Caco-2 (cell line): ENCODE results near the gene CITED2. TPM values are rescaled to one million over a fixed set of nuclear protein-coding genes. Genes with fewer than 3 reads are reported as not detected.

Experiments used
- BruUV-seq: library from RNA; stranded (reverse); fragments of 400-500 nt; replicated peaks from 2 replicates; lab custom pipeline; 2021; lab: Mats Ljungman, UMichigan
- CTCF ChIA-PET: fragments of 300-600 bp; sonication (Branson Sonifier 250); formaldehyde crosslinking; loops from one replicate; lab custom pipeline; 2022; ENCODE audit warnings: antibody characterized with exemption; lab: Charles Lee
- POLR2A ChIA-PET: fragments of 300-600 bp; sonication (Branson Sonifier 250); formaldehyde crosslinking; loops from one replicate; lab custom pipeline; 2022; ENCODE audit warnings: antibody characterized with exemption; lab: Charles Lee
- DNase-seq, 2 experiments: peaks; one replicate each; pipeline versions ENCODE4 v3.0.0 to v3.0.0-alpha.2; 2020 to 2022
- H3K27me3 ChIP-seq: replicated peaks from 2 replicates; pipeline ENCODE4 v1.6.0; 2011; ENCODE audit warnings: low read length; ENCODE audit not compliant: control insufficient read depth, insufficient read depth
- H3K36me3 ChIP-seq: 2 replicates; pipeline ENCODE4 v1.5.1; 2011; ENCODE audit warnings: low read length; ENCODE audit not compliant: control insufficient read depth, insufficient read depth
- H3K4me1 ChIP-seq: fragments of 250-450 bp; sonication (Bioruptor Pico); 2 replicates; pipeline ENCODE4 v1.5.1; 2020; ENCODE audit warnings: mild to moderate bottlenecking
- H3K4me3 ChIP-seq: 2 replicates; pipeline ENCODE4 v1.5.1; 2011; ENCODE audit warnings: low read depth, mild to moderate bottlenecking, control low read depth, low read length
- H3K9me3 ChIP-seq: fragments of 250-450 bp; sonication (Bioruptor Pico); 2 replicates; pipeline ENCODE4 v1.5.1; 2020; ENCODE audit warnings: mild to moderate bottlenecking, moderate library complexity
- H3K27ac Mint-ChIP-seq: one replicate; pipeline ENCODE4 v1.8.0; 2022; ENCODE audit warnings: mixed read lengths; ENCODE audit not compliant: unreplicated experiment
- H3K27me3 Mint-ChIP-seq: one replicate; pipeline ENCODE4 v1.8.0; 2022; ENCODE audit warnings: mixed read lengths; ENCODE audit not compliant: insufficient read depth, unreplicated experiment
- H3K36me3 Mint-ChIP-seq: one replicate; pipeline ENCODE4 v1.8.0; 2022; ENCODE audit warnings: mild to moderate bottlenecking, mixed read lengths; ENCODE audit not compliant: insufficient read depth, unreplicated experiment
- H3K4me1 Mint-ChIP-seq: one replicate; pipeline ENCODE4 v1.8.0; 2022; ENCODE audit warnings: low read depth, mixed read lengths; ENCODE audit not compliant: unreplicated experiment
- H3K4me3 Mint-ChIP-seq: one replicate; pipeline ENCODE4 v1.8.0; 2022; ENCODE audit warnings: mild to moderate bottlenecking, moderate library complexity, mixed read lengths; ENCODE audit not compliant: unreplicated experiment
- H3K9me3 Mint-ChIP-seq: one replicate; pipeline ENCODE4 v1.8.0; 2022; ENCODE audit warnings: mixed read lengths; ENCODE audit not compliant: unreplicated experiment
- CTCF ChIP-seq, 2 experiments: fragments of 200-600 bp in 1 of 2; IDR thresholded peaks; 1 replicate in 1 of 2; 2 replicates in 1 of 2; pipeline versions ENCODE4 v1.5.1 to v1.8.0; 2011 to 2022; ENCODE audit warnings: antibody characterized with exemption in 1 of 2, control low read depth in 1 of 2, inconsistent platforms in 1 of 2, low read depth in 1 of 2, low read length in 1 of 2, mild to moderate bottlenecking in 1 of 2, moderate library complexity in 1 of 2; ENCODE audit not compliant: insufficient read depth in 1 of 2, severe bottlenecking in 1 of 2, unreplicated experiment in 1 of 2
- intact Hi-C: fragments of 100-400 bp; cut with micrococcal nuclease; formaldehyde crosslinking; loops from one replicate; pipeline ENCODE4 v1.10.0; 2022; ENCODE audit not compliant: unreplicated experiment
- total RNA-seq: library from RNA; stranded (reverse); gene quantifications from 2 replicates; pipeline ENCODE4 v1.2.3, GENCODE V29; 2022

Gene CITED2
- total RNA-seq, 1 experiment from 2014 or later, result 78.0 TPM

DNA sequence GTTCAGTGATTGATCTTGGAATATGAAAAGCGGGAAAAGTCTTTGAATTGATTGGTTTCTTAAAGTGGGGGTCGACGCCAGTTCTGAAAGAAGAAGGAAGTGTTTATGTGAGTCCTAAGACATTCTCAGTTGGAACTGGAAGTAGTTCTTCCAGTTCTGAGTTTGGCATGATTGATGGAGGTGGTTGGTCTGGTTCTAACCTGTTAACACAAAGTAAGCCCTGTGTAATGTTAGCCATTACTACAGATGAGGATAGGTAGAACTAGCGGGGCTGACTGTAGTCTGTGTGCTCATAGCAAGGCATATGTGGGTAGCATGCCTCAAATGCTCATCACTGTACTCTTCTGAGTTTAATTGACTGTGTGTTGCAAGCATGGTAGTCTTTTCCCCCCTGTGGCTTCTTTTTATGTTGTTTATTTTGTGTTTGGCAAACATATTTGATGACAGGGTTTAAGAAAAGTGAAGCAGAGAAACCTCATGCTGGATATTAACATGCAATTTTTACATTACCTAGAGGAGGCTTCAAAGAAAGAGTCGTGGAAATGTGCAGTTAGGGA lies 24.9 kb downstream of the CITED2 start:
- intact Hi-C loops, result loop anchor here (5.0 kb wide), 1 partner anchor 97 kb away; no protein-coding TSS in a partner anchor
- no TSS peak for BruUV-seq
- POLR2A ChIA-PET, result no interaction called here
- Histone ChIP-seq H3K27me3 (no peaks in the 10 kb centered on the region), H3K4me3 (no peak overlapping the region), H3K9me3 (no peaks in the 10 kb centered on the region), H3K4me1 (no peaks in the 10 kb centered on the region), H3K36me3 (no peaks in the 10 kb centered on the region)
- H3K27me3 Mint-ChIP-seq, result no peaks in the 10 kb centered on the region
- TF ChIP-seq CTCF (IDR thresholded peaks at IDR 0.05; ENCODE audit: insufficient read depth in 1 of 2, low read depth in 1 of 2, low read length in 1 of 2, severe bottlenecking in 1 of 2, unreplicated experiment in 1 of 2), result no peak
- CTCF ChIA-PET, result no interaction called here
- H3K9me3 Mint-ChIP-seq, result no peaks in the 10 kb centered on the region
- H3K4me3 Mint-ChIP-seq, result no peak overlapping the region
- no peaks in the 10 kb centered on the region for H3K36me3 Mint-ChIP-seq
- peak overlapping the region; percentile 30 for H3K27ac Mint-ChIP-seq
- H3K4me1 Mint-ChIP-seq, result peaks cover 11% of the 10 kb centered on the region
- DNase-seq, result no peak

GRCh38 chr6:139346392-139346791 lies 28.1 kb downstream of the CITED2 start:
- Histone ChIP-seq H3K36me3 (no peaks in the 10 kb centered on the region), H3K27me3 (no peaks in the 10 kb centered on the region), H3K9me3 (no peaks in the 10 kb centered on the region), H3K4me3 (no peak overlapping the region), H3K4me1 (no peaks in the 10 kb centered on the region)
- Mint-ChIP-seq H3K27ac (no peak overlapping the region), H3K4me3 (no peak overlapping the region), H3K36me3 (no peaks in the 10 kb centered on the region), H3K9me3 (no peaks in the 10 kb centered on the region), H3K4me1 (peaks cover 11% of the 10 kb centered on the region), H3K27me3 (no peaks in the 10 kb centered on the region)
- no TSS peak for BruUV-seq
- ChIA-PET CTCF (no interaction called here), POLR2A (no interaction called here)
- intact Hi-C loops, result loop anchor here (5.0 kb wide), 1 partner anchor 94 kb away; no protein-coding TSS in a partner anchor
- TF ChIP-seq CTCF (IDR thresholded peaks at IDR 0.05; ENCODE audit: insufficient read depth in 1 of 2, low read depth in 1 of 2, low read length in 1 of 2, severe bottlenecking in 1 of 2, unreplicated experiment in 1 of 2), result no peak
- DNase-seq, result no peak

DNA sequence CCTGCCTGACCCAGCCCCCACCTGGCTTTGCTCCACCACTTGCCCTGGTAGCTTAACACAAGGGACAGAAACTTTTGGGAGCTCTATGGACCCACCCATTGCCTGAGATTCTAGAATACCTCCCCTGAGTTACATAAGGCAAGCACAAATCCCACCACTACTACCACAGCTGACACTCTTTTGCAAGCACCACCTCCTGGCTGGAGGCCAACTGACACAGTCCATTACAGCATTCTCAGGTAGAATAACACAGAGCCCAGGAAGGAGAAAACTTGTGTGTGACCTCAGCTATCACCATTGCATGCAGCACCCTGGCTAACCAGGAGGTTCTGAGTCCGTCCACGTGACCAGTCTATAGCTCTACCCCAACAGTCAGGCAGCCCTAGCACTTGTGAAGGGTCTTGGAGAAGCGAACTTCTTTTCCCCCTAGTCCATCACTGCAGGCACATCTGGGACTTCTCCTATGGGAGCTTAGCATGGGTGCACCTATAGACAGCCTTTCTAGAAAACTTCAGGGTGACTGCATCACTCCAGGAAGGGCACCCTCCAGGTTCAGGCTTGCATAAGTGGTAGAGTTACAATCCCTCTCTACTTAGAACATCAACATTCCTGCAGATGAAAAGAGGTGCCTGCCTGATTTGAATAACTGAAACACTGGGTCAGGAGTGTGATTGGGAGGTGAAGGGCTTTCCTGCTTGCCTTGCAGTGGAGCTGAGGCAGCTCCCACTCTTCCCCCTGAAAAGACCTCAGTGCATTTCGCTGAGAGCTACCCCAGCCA lies 30.1 kb downstream of the CITED2 start:
- H3K9me3 ChIP-seq, result no peaks in the 10 kb centered on the region
- POLR2A ChIA-PET, result no interaction called here
- DNase-seq, result no peak
- Mint-ChIP-seq H3K4me3 (no peak overlapping the region), H3K36me3 (no peaks in the 10 kb centered on the region), H3K9me3 (no peaks in the 10 kb centered on the region), H3K27ac (no peak overlapping the region), H3K27me3 (no peaks in the 10 kb centered on the region), H3K4me1 (peaks cover 4% of the 10 kb centered on the region)
- CTCF ChIA-PET, result no interaction called here
- intact Hi-C loops, result no loop called here
- no peaks in the 10 kb centered on the region for H3K36me3 ChIP-seq
- no peaks in the 10 kb centered on the region for H3K4me1 ChIP-seq
- H3K4me3 ChIP-seq, result no peak overlapping the region
- H3K27me3 ChIP-seq, result no peaks in the 10 kb centered on the region
- no peak for TF ChIP-seq CTCF (IDR thresholded peaks at IDR 0.05; ENCODE audit: insufficient read depth in 1 of 2, low read depth in 1 of 2, low read length in 1 of 2, severe bottlenecking in 1 of 2, unreplicated experiment in 1 of 2)
- BruUV-seq, result no TSS peak
